ENCODE results near the gene NRG3.

DNA sequence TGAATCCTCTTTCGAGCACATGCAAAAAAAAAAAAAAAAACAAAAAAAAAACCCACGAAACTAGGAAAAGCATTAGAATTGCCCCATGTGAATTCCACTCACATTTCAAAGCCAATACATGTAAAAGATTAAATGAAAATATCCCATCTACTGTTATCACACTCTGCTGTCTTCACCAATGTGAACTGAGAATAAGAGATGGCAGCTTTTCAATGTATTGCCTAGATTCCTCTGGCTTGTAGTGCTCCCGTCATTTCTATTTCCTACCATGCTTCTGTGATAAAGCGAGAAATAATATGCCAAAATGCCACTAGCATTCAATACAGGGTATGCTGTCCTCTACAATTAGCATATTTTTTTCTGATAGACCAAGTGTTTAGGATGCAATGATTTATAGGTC lies 517.0 kb downstream of the NRG3 start:
- TF ChIP-seq SUZ12 (IDR thresholded peaks at IDR 0.05; ENCODE audit: low read length) (no peak), SIX5 (IDR thresholded peaks at IDR 0.05; ENCODE audit: low read depth, low read length) (no peak), POLR2A (IDR thresholded peaks at IDR 0.05; ENCODE audit: control extremely low read depth in 1 of 2, low read depth in 2 of 2, low read length in 2 of 2) (no peak), CTCF (IDR thresholded peaks at IDR 0.05; ENCODE audit: control extremely low read depth in 1 of 3, insufficient read depth in 1 of 3, low read depth in 1 of 3, low read length in 3 of 3) (no peak), POU5F1 (IDR thresholded peaks at IDR 0.05; ENCODE audit: low read depth, low read length) (no peak), EP300 (IDR thresholded peaks at IDR 0.05; ENCODE audit: borderline replicate concordance in 1 of 2, low read depth in 2 of 2, low read length in 2 of 2) (no peak)
